Panc1 (cell line): ENCODE measurements around the gene SH3BGRL2.

Experiments used
- POLR2AphosphoS5 ChIP-seq: IDR thresholded peaks from 2 replicates; pipeline ENCODE4 v1.6.1; 2012; ENCODE audit warnings: mild to moderate bottlenecking, low read depth, low read length, moderate library complexity
- TF ChIP-seq, protein P1 (sequence below), 2 experiments: IDR thresholded peaks; 2 replicates each; pipeline ENCODE4 v1.6.1; 2011 to 2012; ENCODE audit warnings: low read depth in 2 of 2, control low read depth in 1 of 2, low read length in 1 of 2, mild to moderate bottlenecking in 1 of 2, moderate library complexity in 1 of 2; ENCODE audit not compliant: insufficient read depth in 1 of 2

DNA sequence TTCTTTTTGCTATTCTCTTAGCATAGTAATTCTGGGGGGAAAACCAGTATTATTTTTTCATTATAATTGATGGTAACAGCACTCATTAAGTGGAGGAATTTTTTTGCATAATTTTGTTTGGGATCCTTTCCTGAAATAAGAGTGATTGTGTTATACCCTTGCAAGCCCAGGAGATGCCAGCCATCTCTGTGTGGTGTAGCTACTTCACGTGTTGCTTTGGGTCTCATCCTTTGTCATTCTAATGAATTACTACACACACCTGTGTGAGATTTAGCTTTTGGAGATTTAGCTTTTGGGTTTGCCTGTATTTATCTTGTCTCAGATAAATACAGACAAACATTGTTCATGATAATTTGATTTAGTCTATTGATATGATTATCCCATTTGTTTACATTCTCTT lies 76.5 kb downstream of the SH3BGRL2 start:
- no peak for TF ChIP-seq POLR2AphosphoS5
- TF ChIP-seq, protein P1, sequence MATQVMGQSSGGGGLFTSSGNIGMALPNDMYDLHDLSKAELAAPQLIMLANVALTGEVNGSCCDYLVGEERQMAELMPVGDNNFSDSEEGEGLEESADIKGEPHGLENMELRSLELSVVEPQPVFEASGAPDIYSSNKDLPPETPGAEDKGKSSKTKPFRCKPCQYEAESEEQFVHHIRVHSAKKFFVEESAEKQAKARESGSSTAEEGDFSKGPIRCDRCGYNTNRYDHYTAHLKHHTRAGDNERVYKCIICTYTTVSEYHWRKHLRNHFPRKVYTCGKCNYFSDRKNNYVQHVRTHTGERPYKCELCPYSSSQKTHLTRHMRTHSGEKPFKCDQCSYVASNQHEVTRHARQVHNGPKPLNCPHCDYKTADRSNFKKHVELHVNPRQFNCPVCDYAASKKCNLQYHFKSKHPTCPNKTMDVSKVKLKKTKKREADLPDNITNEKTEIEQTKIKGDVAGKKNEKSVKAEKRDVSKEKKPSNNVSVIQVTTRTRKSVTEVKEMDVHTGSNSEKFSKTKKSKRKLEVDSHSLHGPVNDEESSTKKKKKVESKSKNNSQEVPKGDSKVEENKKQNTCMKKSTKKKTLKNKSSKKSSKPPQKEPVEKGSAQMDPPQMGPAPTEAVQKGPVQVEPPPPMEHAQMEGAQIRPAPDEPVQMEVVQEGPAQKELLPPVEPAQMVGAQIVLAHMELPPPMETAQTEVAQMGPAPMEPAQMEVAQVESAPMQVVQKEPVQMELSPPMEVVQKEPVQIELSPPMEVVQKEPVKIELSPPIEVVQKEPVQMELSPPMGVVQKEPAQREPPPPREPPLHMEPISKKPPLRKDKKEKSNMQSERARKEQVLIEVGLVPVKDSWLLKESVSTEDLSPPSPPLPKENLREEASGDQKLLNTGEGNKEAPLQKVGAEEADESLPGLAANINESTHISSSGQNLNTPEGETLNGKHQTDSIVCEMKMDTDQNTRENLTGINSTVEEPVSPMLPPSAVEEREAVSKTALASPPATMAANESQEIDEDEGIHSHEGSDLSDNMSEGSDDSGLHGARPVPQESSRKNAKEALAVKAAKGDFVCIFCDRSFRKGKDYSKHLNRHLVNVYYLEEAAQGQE (IDR thresholded peaks at IDR 0.05; ENCODE audit: insufficient read depth in 1 of 2, low read depth in 2 of 2, low read length in 1 of 2) = no peak
